ENCODE data around the gene IFI27L1.

IFI27L1 gene

DNA sequence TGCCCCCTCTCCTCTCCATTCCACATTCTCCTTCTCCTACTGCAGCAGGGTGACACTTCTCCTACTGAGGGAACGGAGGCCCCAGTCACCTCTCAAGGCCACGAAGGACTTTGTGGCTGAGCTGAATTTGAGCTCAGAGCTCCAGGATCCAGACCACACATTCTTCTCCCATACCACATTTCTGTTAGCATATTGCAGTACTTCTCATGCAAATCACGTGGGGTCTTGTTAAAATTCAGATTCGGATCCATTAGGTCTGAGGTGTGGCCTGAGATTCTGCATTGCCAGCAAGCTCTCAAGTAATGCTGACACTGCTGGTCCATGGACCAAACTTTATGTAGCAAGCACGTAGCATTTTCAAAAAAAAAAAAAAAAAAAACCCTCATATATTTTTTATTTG lies 57.9 kb downstream of the IFI27L1 start:
- DNase-seq, result no peak

GRCh38 chr14:94139421-94139820 lies 58.3 kb downstream of the IFI27L1 start:
- DNase-seq, result no peak

DNA sequence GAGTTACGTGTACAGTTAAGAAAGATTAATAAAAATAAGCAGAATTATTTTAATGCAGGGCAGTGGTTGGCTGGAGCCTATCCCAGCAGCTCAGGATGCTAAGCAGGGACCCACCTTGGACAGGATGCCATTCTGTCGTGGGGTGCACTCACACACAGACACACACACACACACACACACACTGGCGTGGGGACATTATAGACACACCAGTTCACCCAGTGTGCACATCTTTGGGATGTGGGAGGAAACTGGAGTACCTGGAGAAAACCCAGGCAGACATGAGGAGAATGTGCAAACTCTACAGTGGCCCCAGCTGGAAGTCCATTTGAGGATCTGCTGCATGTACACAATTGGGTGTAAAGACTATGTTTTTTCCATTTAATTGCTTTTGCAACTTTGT lies 61.1 kb downstream of the IFI27L1 start:
- no peak for DNase-seq

DNA sequence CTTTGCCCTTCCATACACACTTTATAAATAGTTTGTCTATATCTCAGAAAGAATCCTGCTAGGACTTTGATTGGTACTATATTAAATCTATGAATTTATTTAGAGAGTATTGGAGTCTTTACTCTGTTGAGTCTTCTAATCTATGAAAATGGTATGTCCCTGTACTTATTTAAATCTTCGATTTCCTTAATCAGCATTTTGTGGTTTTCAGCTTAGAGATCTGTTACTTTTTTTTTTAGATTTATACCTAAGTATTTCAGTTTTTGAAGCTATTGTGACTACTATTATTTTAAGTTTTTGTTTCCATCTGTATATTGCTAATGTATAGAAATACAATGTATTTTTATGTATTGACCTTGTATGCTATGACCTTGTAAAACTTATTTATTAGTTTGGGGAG lies 61.7 kb downstream of the IFI27L1 start:
- no peak for DNase-seq

GRCh38 chr14:94143239-94143638 lies 62.1 kb downstream of the IFI27L1 start:
- no peak for DNase-seq

DNA sequence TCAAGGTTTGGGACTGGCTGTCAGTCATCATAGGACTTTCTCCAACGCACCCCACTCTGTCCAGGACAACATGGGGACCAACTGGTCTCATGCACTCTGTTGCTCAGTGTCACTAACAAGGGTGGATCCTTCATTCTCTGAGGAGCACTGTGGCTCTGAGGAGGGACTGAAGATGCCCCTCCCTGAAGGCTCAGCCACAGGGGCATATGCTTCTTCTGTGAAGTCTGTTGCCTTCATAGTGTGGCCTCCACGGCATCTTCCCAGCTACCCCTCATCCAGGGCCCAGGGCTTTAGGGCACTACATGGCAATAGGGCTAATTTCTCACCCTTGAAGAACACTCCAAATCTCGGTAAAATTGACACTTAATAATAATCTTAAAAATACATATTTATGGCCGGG lies 62.6 kb downstream of the IFI27L1 start:
- no peak for DNase-seq

- DNase-seq, result no peak
These were observed 63.7 kb downstream of the IFI27L1 start for GRCh38 chr14:94144765-94145164.

GRCh38 chr14:94145902-94146527 lies 64.9 kb downstream of the IFI27L1 start:
- no peak for DNase-seq

Measured in CD4-positive, alpha-beta T cell treated with Interleukin-10 for 1 hour (primary cell).